Pons (tissue), 1 donor: ENCODE results near the gene RAB3B.
"Not testable (repeated sequence)": the region's sequence is repeated elsewhere in the genome, so short reads cannot be mapped to it uniquely, and the experiment has no call there.

Source experiments
- DNase-seq: peaks from one replicate; pipeline ENCODE4 v3.0.0-alpha.2; 2016; ENCODE audit warnings: low spot score

The RAB3B gene

GRCh38 chr1:51919684-51920083, 70.8 kb downstream of the RAB3B start:
- DNase-seq: no peak

GRCh38 chr1:51916587-51917405, 73.7 kb downstream of the RAB3B start:
- no peak for DNase-seq

GRCh38 chr1:51915951-51916350, 74.5 kb downstream of the RAB3B start:
- no peak for DNase-seq

- DNase-seq: no peak
Measured at GRCh38 chr1:51912881-51913280, 77.6 kb downstream of the RAB3B start.

- DNase-seq: no peak
Measured at GRCh38 chr1:51910221-51911000, 80.1 kb downstream of the RAB3B start.

GRCh38 chr1:51908499-51908898, 82.0 kb downstream of the RAB3B start:
- DNase-seq: no peak

GRCh38 chr1:51907079-51907702, 83.3 kb downstream of the RAB3B start:
- DNase-seq: no peak

- peak; percentile 92 for DNase-seq
Measured at GRCh38 chr1:51906306-51907078, 84.0 kb downstream of the RAB3B start.

- DNase-seq: no peak
Measured at GRCh38 chr1:51902456-51902855, 88.0 kb downstream of the RAB3B start.

- no peak for DNase-seq
Measured at GRCh38 chr1:51901151-51901550, 89.3 kb downstream of the RAB3B start.

- no peak for DNase-seq
Measured at GRCh38 chr1:51899022-51899421, 91.5 kb downstream of the RAB3B start.

- no peak for DNase-seq
Measured at GRCh38 chr1:51898090-51898734, 92.3 kb downstream of the RAB3B start.

- DNase-seq: no peak
Measured at GRCh38 chr1:51897699-51898031, 92.8 kb downstream of the RAB3B start.

- not testable (repeated sequence) for DNase-seq
Measured at GRCh38 chr1:51894748-51895147, 95.8 kb downstream of the RAB3B start.

- DNase-seq: peak; percentile 100
Measured at GRCh38 chr1:51878616-51879336, 111.7 kb downstream of the RAB3B start, which contains the start of gene NRDC. TSS of gene NRDC (minus strand) at chr1:51878727. CDS start at chr1:51878615, 112 bp downstream.

GRCh38 chr1:51878308-51878615, 112.2 kb downstream of the RAB3B start:
- no peak for DNase-seq

GRCh38 chr1:51877434-51878307, 112.8 kb downstream of the RAB3B start:
- peak; percentile 41 for DNase-seq

GRCh38 chr1:51875836-51876235, 114.7 kb downstream of the RAB3B start:
- no peak for DNase-seq

GRCh38 chr1:51875291-51875772, 115.2 kb downstream of the RAB3B start:
- DNase-seq: no peak

- not testable (repeated sequence) for DNase-seq
Measured at GRCh38 chr1:51873270-51873669, 117.2 kb downstream of the RAB3B start.
